ENCODE data around the gene UBTD2. TPM values are rescaled to one million over a fixed set of nuclear protein-coding genes. Genes with fewer than 3 reads are reported as not detected.
"Not testable (repeated sequence)": the region's sequence is repeated elsewhere in the genome, so short reads cannot be mapped to it uniquely, and the experiment has no call there.

Gene UBTD2
- 18.3 and 20.0 TPM in 2 replicates for total RNA-seq (2021)
- Bru-seq, nascent RNA: percentile 79 among the genes with signal in this experiment
- BruChase-seq, experiment 1, labeled RNA remaining after a 2-hour chase: percentile 78 among the genes with signal in this experiment
- percentile 77 among the genes with signal in this experiment for BruChase-seq, experiment 2, labeled RNA remaining after a 6-hour chase
- long read RNA-seq, transcript UBTD2-201 (3 exons, 3,301 nt): major isoform, 43 of 49 reads
- long read RNA-seq, partial matches to known transcripts: 3 of 49 reads
- long read RNA-seq, other reads (novel, unspliced or antisense): 3 of 49 reads

GRCh38 chr5:172283020-172283861, at the start of gene UBTD2:
Gene UBTD2 (minus strand): TSS chr5:172283764. CDS start chr5:172283665, 99 bp downstream.
- peak; percentile 82 for DNase-seq (ENCODE audit: low spot score)
- peak within 1 kb of the TSS; percentile 94 for H3K4me3 ChIP-seq (ENCODE audit: low read depth, low read length, poor library complexity, severe bottlenecking)
- intact Hi-C loops (cut with micrococcal nuclease; ENCODE audit: unreplicated experiment): loop anchor here (5.0 kb wide), 1 partner anchor 96 kb away; the partner anchor contains the start of gene STK10
- H3K9me3 ChIP-seq (ENCODE audit: low read depth, low read length, poor library complexity, severe bottlenecking): no peaks in the 10 kb centered on the region
- ChIA-PET CTCF (interaction anchor here (0.5 to 1.2 kb wide), 3 partner anchors 10 to 95 kb away, joined by 3 to 7 read pairs (median 4); partner anchors contain the start of gene STK10), POLR2A (ENCODE audit: low non-redundant PET) (interaction anchor here (0.6 kb wide), 2 partner anchors 39 to 277 kb away, joined by 4 to 6 read pairs; partner anchors contain the start of gene FBXW11)
- H3K27me3 ChIP-seq (replicated peaks; ENCODE audit: insufficient read depth, low read depth, low read length, poor library complexity): no peaks in the 10 kb centered on the region
- no peaks in the 10 kb centered on the region for H3K36me3 ChIP-seq (ENCODE audit: insufficient read depth, low read length, poor library complexity, severe bottlenecking)
- no TSS peak for BruUV-seq (replicated peaks)
- H3K27ac ChIP-seq (ENCODE audit: low read depth, low read length, poor library complexity, severe bottlenecking): peak within 1 kb of the TSS; percentile 77
- TF ChIP-seq, protein P1, sequence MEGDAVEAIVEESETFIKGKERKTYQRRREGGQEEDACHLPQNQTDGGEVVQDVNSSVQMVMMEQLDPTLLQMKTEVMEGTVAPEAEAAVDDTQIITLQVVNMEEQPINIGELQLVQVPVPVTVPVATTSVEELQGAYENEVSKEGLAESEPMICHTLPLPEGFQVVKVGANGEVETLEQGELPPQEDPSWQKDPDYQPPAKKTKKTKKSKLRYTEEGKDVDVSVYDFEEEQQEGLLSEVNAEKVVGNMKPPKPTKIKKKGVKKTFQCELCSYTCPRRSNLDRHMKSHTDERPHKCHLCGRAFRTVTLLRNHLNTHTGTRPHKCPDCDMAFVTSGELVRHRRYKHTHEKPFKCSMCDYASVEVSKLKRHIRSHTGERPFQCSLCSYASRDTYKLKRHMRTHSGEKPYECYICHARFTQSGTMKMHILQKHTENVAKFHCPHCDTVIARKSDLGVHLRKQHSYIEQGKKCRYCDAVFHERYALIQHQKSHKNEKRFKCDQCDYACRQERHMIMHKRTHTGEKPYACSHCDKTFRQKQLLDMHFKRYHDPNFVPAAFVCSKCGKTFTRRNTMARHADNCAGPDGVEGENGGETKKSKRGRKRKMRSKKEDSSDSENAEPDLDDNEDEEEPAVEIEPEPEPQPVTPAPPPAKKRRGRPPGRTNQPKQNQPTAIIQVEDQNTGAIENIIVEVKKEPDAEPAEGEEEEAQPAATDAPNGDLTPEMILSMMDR (conservative IDR thresholded peaks at IDR 0.05; ENCODE audit: low read depth, low read length): peak; percentile 37; the same call in 1 of the 2 replicates
- TF ChIP-seq EZH2 (IDR thresholded peaks at IDR 0.05; ENCODE audit: borderline replicate concordance, low read depth, low read length, poor library complexity, severe bottlenecking): no peak
- H3K4me1 ChIP-seq (ENCODE audit: insufficient read depth, low read length, poor library complexity, severe bottlenecking): peaks cover 22% of the 10 kb centered on the region

GRCh38 chr5:172326901-172327300, 43.3 kb upstream of the UBTD2 start:
- BruUV-seq (replicated peaks); intact Hi-C loops (cut with micrococcal nuclease; ENCODE audit: unreplicated experiment); H3K27ac ChIP-seq (ENCODE audit: low read depth, low read length, poor library complexity, severe bottlenecking); DNase-seq (ENCODE audit: low spot score); H3K27me3 ChIP-seq (replicated peaks; ENCODE audit: insufficient read depth, low read depth, low read length, poor library complexity); H3K4me1 ChIP-seq (ENCODE audit: insufficient read depth, low read length, poor library complexity, severe bottlenecking); H3K9me3 ChIP-seq (ENCODE audit: low read depth, low read length, poor library complexity, severe bottlenecking); H3K4me3 ChIP-seq (ENCODE audit: low read depth, low read length, poor library complexity, severe bottlenecking); POLR2A ChIA-PET (ENCODE audit: low non-redundant PET); H3K36me3 ChIP-seq (ENCODE audit: insufficient read depth, low read length, poor library complexity, severe bottlenecking): not testable (repeated sequence)
- CTCF ChIA-PET: interaction anchor here (0.7 kb wide), 1 partner anchor 26 kb away, joined by 5 read pairs; no protein-coding TSS in a partner anchor

DNA sequence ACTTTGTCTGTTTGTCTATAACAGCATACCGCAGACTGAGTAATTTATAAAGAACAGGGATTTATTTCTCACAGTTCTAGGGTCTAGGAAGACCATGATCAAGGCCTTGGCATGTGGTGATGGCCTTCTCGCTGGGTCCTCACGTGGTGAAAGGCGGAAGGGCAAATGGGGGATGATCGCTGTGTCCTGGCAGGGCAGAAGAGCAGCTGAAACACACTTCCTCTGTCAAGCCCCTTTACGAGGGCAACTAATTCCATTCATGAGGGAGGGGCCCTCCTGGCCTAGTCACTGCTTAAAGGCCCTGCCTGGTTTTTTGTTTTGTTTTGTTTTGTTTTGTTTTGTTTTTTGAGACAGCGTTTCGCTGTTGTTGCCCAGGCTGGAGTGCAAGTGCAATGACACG, 41.9 kb upstream of the UBTD2 start:
- no peak for DNase-seq (ENCODE audit: low spot score)
- CTCF ChIA-PET: no interaction called here

More for the DNA sequence above, 41.9 kb upstream of the UBTD2 start:
- Histone ChIP-seq H3K4me3 (ENCODE audit: low read depth, low read length, poor library complexity, severe bottlenecking) (no peak overlapping the region), H3K4me1 (ENCODE audit: insufficient read depth, low read length, poor library complexity, severe bottlenecking) (no peaks in the 10 kb centered on the region), H3K27ac (ENCODE audit: low read depth, low read length, poor library complexity, severe bottlenecking) (no peak overlapping the region), H3K27me3 (replicated peaks; ENCODE audit: insufficient read depth, low read depth, low read length, poor library complexity) (no peaks in the 10 kb centered on the region), H3K36me3 (ENCODE audit: insufficient read depth, low read length, poor library complexity, severe bottlenecking) (no peaks in the 10 kb centered on the region), H3K9me3 (ENCODE audit: low read depth, low read length, poor library complexity, severe bottlenecking) (no peaks in the 10 kb centered on the region)
- intact Hi-C loops (cut with micrococcal nuclease; ENCODE audit: unreplicated experiment): no loop called here
- TF ChIP-seq, protein P1 (conservative IDR thresholded peaks at IDR 0.05; ENCODE audit: low read depth, low read length): no peak
- BruUV-seq (replicated peaks): no TSS peak
- POLR2A ChIA-PET (ENCODE audit: low non-redundant PET): no interaction called here

All from A673 (cell line).